Measurements from ENCODE around the gene SLC22A6.

SLC22A6 gene

GRCh38 chr11:62930157-62930556, 54.6 kb downstream of the SLC22A6 start:
- DNase-seq = no peak

GRCh38 chr11:62928011-62928410, 56.8 kb downstream of the SLC22A6 start:
- no peak for DNase-seq

GRCh38 chr11:62926680-62927455, 57.9 kb downstream of the SLC22A6 start:
- DNase-seq = no peak
